Measurements from ENCODE around the gene PHRF1. TPM values are rescaled to one million over a fixed set of nuclear protein-coding genes. Genes with fewer than 3 reads are reported as not detected.

PHRF1 gene
- total and polyA plus RNA-seq, 12 donors, result 8.7 to 62.3 (median 26.1) TPM

DNA sequence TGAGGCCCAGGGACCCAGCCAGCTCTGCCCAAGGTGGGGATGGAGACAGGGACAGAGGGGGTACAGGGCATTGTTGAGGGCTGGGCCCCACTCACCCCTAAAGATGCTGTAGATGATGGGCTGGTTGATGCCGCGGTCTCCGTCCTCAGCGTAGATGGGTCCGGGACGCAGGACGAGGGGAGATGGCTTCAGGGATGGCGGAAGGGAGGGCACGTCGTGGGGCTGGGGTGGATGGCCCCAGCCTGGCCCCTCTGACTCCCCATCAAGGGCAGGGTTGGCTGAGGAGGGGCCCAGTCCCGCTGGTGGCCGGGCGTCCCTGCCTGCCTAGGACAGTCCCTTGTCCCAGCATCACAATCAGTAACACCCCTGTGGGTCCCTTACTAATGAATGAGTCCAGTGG lies 43.9 kb downstream of the PHRF1 start:
- 93 to 98% (median 96%) methylated on average over 13 of the region's 13 CpGs for WGBS, 4 donors
- H3K9me3 ChIP-seq (replicated peaks in 1 of 3), result no peaks in the 10 kb centered on the region
- DNase-seq, result no peak
- H3K4me1 ChIP-seq (replicated peaks in 1 of 2), result peaks cover 0 to 7% of the 10 kb centered on the region in 2 donors
- no peak overlapping the region for H3K27ac ChIP-seq
- intact Hi-C loops (cut with DNase I), result no loop called here
- H3K4me3 ChIP-seq, result no peak overlapping the region
- TF ChIP-seq, protein P1, sequence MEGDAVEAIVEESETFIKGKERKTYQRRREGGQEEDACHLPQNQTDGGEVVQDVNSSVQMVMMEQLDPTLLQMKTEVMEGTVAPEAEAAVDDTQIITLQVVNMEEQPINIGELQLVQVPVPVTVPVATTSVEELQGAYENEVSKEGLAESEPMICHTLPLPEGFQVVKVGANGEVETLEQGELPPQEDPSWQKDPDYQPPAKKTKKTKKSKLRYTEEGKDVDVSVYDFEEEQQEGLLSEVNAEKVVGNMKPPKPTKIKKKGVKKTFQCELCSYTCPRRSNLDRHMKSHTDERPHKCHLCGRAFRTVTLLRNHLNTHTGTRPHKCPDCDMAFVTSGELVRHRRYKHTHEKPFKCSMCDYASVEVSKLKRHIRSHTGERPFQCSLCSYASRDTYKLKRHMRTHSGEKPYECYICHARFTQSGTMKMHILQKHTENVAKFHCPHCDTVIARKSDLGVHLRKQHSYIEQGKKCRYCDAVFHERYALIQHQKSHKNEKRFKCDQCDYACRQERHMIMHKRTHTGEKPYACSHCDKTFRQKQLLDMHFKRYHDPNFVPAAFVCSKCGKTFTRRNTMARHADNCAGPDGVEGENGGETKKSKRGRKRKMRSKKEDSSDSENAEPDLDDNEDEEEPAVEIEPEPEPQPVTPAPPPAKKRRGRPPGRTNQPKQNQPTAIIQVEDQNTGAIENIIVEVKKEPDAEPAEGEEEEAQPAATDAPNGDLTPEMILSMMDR (IDR thresholded peaks at IDR 0.05), result no peak
- TF ChIP-seq POLR2A (IDR thresholded peaks at IDR 0.05), result no peak
- peaks cover 0 to 3% of the 10 kb centered on the region in 2 donors for H3K36me3 ChIP-seq (replicated peaks in 1 of 2)
- H3K27me3 ChIP-seq, result no peaks in the 10 kb centered on the region

DNA sequence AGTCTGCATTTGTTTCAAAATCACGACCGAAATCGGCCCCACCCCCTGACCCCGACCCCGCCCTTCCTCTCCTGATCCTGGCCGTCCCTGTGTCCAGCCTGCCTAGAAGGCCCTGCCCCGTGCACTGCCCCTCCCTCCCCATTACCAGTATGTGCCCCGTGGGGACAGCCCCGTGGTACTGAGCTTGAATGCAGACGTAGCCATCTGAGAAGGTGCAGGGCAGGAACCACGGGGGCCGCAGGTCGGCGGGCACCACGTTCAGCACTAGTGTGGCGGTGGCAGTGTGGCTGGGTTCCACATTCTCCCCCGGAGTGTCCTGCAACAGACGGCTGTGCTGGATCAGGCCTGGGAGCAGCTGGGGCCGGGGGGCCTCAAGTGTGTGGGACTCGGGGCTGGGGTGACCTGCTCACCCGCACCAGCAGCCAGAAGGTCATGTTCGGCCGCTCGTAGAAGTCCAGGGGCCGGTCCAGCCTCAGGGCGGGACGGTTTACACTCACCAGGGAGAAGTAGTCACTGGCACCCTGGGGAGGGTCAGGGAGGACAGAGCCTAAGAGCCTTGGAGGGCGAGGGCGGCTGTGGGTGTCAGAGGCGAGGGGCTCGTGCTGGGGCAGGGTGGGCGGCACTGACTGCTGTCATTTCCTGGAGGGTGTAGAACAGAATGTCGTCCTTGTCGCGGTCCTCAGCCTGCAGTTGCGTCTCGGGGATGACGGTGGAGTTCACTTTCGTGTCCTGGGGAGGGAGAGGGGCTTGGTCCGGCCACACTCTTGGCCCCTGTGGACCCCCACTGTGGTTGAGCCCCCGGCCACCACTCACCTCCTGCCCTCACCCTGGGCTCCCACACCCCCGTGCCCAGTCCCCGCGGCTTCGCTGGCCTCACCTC lies 44.9 kb downstream of the PHRF1 start:
- no peak for TF ChIP-seq POLR2A (IDR thresholded peaks at IDR 0.05)
- TF ChIP-seq, protein P1 (IDR thresholded peaks at IDR 0.05), result no peak
- WGBS, 4 donors, result 72 to 79% (median 76%) methylated on average over 34 to 45 of the region's 45 CpGs
- no peak for DNase-seq
- Histone ChIP-seq H3K9me3 (replicated peaks in 1 of 3) (no peaks in the 10 kb centered on the region), H3K36me3 (replicated peaks in 1 of 2) (no peaks in the 10 kb centered on the region), H3K4me1 (replicated peaks in 1 of 2) (peaks cover 0 to 6% of the 10 kb centered on the region in 2 donors), H3K27ac (no peak overlapping the region), H3K4me3 (no peak overlapping the region), H3K27me3 (no peaks in the 10 kb centered on the region)
- intact Hi-C loops (cut with DNase I), result no loop called here

DNA sequence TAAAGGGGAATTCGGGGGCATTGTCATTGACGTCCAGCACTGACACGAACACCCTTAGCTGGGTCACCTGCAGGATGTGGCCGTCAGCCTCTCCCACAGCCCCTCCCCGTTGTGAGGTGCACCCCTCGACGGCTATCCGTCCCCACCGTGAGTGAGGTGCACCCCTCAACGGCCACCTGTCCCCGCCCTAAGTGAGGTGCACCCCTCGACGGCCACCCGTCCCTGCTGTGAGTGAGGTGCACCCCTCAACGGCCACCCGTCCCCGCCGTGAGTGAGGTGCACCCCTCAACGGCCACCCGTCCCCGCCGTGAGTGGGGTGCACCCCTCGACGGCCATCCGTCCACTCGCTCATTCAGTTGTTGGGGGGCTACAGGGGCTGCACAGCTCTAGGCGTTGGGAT lies 45.6 kb downstream of the PHRF1 start:
- 86 to 91% (median 89%) methylated on average over 26 to 27 of the region's 27 CpGs for WGBS, 4 donors
- intact Hi-C loops (cut with DNase I), result no loop called here
- no peaks in the 10 kb centered on the region for H3K36me3 ChIP-seq (replicated peaks in 1 of 2)

DNA sequence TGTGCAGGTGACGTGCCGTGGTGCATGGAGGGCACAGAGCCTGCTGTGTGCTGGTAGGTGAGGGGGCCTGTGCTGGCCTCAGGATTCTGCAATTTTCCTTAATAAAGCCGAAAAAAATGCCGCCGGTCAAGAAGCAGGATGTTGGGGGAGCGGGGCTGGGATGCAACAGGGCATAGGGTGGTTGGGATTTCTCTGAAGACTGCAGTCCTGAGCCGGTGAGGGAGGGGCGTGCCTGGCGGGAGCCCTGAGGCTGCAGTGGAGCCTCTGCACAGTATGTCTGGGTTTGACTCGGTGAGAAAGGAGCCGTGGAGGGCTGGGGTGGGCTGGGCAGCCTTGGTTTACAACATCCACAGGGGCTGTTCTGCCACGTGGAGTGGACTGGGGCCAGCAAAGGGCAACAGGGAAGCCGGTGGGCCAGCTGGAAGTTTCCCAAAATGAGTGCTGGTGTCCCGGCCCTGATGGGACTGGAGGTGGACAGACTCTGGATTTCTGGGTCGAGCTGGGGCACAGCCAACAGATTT lies 47.1 kb downstream of the PHRF1 start:
- Histone ChIP-seq H3K36me3 (replicated peaks in 1 of 2) (no peaks in the 10 kb centered on the region), H3K4me3 (no peak overlapping the region), H3K27ac (no peak overlapping the region), H3K4me1 (replicated peaks in 1 of 2) (peaks cover 0 to 6% of the 10 kb centered on the region in 2 donors), H3K9me3 (replicated peaks in 1 of 3) (no peaks in the 10 kb centered on the region), H3K27me3 (no peaks in the 10 kb centered on the region)
- 79 to 93% (median 89%) methylated on average over 8 to 15 of the region's 15 CpGs for WGBS, 4 donors
- intact Hi-C loops (cut with DNase I), result no loop called here
- peak in 1 of 7 donors; percentile 17 for DNase-seq
- no peak for TF ChIP-seq POLR2A (IDR thresholded peaks at IDR 0.05)
- TF ChIP-seq, protein P1 (IDR thresholded peaks at IDR 0.05), result no peak

More for the DNA sequence above, 45.6 kb downstream of the PHRF1 start:
- DNase-seq, result no peak
- TF ChIP-seq POLR2A (IDR thresholded peaks at IDR 0.05), result no peak
- TF ChIP-seq, protein P1 (IDR thresholded peaks at IDR 0.05), result no peak
- Histone ChIP-seq H3K9me3 (replicated peaks in 1 of 3) (no peaks in the 10 kb centered on the region), H3K27ac (no peak overlapping the region), H3K27me3 (no peaks in the 10 kb centered on the region), H3K4me3 (no peak overlapping the region), H3K4me1 (replicated peaks in 1 of 2) (peaks cover 0 to 6% of the 10 kb centered on the region in 2 donors)

Measured in adrenal gland (tissue), 12 donors.